Mammary epithelial cell (primary cell): ENCODE data around the gene KRT86.

Source experiments
- CTCF ChIP-seq, 2 donors: IDR thresholded peaks in 1 of 2; conservative IDR thresholded peaks in 1 of 2; 2 replicates each; pipeline ENCODE4 v1.5.1; 2011 to 2012; ENCODE audit warnings: inconsistent platforms in 2 of 2, low read length in 2 of 2, mild to moderate bottlenecking in 2 of 2, control low read depth in 1 of 2, low read depth in 1 of 2; ENCODE audit not compliant: insufficient read depth in 1 of 2; ENCODE audit errors: extremely low read depth in 1 of 2
- EZH2 ChIP-seq: IDR thresholded peaks from 2 replicates; pipeline ENCODE4 v1.6.1; 2012; ENCODE audit warnings: low read length, inconsistent platforms, borderline replicate concordance

GRCh38 chr12:52232203-52232673 lies 42.2 kb upstream of the KRT86 start:
- TF ChIP-seq CTCF (conservative IDR thresholded peaks at IDR 0.05 in 1 of 2, IDR thresholded peaks at IDR 0.05 in 1 of 2; ENCODE audit: extremely low read depth in 1 of 2, insufficient read depth in 1 of 2, low read depth in 1 of 2, low read length in 2 of 2) (no peak), EZH2 (no peak)
